Activated CD4-positive, alpha-beta T cell treated with anti-CD3 and anti-CD28 coated beads, Interleukin-2, amount 50 U/mL, for 24 hours (primary cell): ENCODE measurements around the gene ITGB4.
"Not testable (repeated sequence)": the region's sequence is repeated elsewhere in the genome, so short reads cannot be mapped to it uniquely, and the experiment has no call there.

Experiments
- DNase-seq, 2 donors: peaks; one replicate each; pipeline ENCODE4 v3.0.0-alpha.2; 2020; ENCODE audit warnings: low read depth in 1 of 2, low spot score in 1 of 2

ITGB4 gene

GRCh38 chr17:75752802-75753513, 31.7 kb downstream of the ITGB4 start:
- no peak for DNase-seq

GRCh38 chr17:75753514-75754377, 32.5 kb downstream of the ITGB4 start:
- peak; percentile 50 to 52 for DNase-seq

- no peak for DNase-seq
Observed at GRCh38 chr17:75754378-75755204, 33.3 kb downstream of the ITGB4 start.

- DNase-seq, result no peak
Observed at GRCh38 chr17:75755205-75755901, 34.1 kb downstream of the ITGB4 start.

DNA sequence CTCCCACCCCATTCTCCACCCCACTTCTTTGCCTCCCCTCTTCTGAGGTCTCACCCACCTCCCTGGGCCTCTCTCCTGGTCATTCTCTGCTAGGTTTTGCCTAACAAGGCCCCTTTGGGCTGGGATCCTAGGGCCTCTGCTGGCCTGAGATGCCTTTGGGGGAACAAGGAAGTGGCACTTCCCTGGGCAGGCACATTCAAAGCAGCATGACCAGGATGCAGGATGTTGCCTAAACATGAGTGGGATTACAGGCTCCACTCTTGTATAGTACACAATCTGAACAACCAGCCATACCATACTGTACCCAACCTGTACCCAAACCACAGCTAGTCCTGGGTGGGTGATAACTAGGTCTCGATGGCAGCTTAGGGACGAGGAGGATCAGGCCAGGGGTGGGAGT, 34.7 kb downstream of the ITGB4 start:
- DNase-seq, result no peak

DNA sequence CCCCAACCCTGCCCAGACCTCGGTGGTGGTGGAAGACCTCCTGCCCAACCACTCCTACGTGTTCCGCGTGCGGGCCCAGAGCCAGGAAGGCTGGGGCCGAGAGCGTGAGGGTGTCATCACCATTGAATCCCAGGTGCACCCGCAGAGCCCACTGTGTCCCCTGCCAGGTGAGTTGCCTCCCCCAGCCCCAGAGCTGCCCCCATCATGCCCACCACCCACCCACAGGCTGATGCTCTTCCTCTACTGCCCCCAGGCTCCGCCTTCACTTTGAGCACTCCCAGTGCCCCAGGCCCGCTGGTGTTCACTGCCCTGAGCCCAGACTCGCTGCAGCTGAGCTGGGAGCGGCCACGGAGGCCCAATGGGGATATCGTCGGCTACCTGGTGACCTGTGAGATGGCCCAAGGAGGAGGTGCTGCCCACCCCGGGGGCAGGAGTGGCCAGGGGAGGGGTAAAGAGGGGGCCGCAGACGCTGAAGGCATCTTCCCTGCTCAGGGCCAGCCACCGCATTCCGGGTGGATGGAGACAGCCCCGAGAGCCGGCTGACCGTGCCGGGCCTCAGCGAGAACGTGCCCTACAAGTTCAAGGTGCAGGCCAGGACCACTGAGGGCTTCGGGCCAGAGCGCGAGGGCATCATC, 35.3 kb downstream of the ITGB4 start:
- DNase-seq, result no peak

- DNase-seq, result no peak
Observed at GRCh38 chr17:75757086-75757681, 35.9 kb downstream of the ITGB4 start.

- DNase-seq, result no peak
Observed at GRCh38 chr17:75758131-75758905, 37.1 kb downstream of the ITGB4 start.

DNA sequence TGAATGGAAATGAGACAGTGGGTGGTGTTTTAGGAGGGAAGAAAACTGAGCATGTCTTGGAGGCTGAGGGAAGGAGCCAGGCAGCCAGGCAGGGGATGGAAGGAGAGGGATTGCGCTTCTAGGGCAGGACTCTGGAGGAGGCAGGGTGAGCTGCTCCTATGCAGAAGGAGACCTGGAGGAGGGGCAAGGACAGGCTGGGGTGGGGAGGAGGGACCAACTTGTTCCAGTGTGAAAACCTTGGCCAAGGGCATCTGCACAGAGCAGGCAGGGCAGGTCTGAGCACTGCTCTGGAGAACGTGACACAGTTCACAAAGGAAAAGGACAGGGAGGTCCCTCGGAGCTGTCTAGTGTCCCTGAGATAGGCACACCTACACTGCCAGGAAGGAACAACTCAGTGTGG, 38.2 kb downstream of the ITGB4 start:
- DNase-seq, result no peak

GRCh38 chr17:75759978-75760640, 38.9 kb downstream of the ITGB4 start:
- not testable (repeated sequence) for DNase-seq

- DNase-seq, result no peak
Observed at GRCh38 chr17:75762513-75763268, 41.4 kb downstream of the ITGB4 start.

DNA sequence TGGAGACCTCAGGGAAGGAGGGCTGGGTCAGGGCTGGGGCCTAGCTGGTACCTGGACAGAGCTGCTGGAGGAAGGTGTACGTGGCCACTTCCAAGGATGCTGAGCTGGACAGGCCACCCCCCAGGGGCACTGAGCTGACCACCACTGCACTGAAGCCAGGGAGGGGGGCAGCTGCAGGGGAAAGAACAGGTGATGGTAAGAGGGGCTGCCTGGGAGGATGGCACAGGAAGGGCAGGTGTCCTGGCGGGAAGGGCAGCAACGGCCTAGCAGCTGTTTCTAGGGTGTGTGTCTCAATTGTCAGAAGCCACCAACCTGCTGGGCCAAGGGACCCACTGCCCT, 42.0 kb downstream of the ITGB4 start:
- DNase-seq, result no peak

GRCh38 chr17:75763613-75764416, 42.6 kb downstream of the ITGB4 start:
- no peak for DNase-seq

DNA sequence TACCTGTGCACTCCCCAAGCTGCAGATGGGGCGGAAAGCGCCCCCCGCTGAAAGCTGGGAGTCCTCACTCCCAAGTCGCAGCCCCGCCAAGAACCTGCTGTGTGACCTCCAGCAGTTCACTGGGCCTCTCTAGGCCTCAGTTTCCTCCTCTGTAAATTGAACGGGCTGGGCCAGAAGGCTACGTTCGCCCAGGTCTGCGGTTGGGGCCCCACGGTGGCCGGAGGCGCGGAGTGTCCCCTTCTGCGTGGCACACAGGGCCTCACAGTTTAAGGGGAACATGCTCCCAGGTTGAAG, 43.1 kb downstream of the ITGB4 start:
- DNase-seq, result no peak

DNA sequence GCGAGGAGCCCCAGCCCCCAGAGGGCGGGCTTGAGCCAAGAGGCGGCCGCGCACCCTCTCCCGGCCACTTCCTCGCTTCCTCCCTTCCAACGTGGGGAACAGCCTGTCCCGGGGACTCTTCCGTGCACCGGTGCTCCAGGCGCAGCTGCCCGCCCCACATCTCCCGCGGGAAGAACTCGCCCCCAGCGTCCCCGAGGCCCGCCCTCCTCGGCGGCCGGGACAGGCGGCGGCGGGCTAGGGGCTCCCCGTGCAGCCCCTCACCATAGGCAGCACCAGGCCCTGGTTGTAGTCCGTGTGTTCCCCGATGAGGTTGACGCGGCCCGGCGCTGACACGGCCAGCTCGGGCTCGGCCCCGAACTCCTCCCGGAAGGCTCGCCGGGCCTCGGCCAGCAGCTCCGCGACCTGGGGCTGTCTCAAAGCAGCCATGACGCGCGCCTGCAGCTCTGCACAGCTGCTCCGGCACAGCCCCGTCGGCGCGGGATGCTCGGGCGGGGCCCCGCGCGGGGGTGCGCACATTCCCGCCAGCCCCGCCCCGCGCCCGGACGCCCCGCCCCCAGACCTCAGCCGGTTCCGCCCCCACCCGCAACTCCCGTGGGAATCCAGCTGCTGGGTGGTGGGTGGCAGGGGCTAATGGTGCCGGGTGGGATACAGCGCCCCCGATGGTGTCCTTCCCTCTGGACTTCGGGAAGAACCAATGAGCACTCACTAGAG, 43.6 kb downstream of the ITGB4 start, which contains the start of gene GALK1:
Gene GALK1 (minus strand): TSS at position 482 of the 711 bp plus-strand sequence. CDS start 56 bp downstream, at position 426.
- no peak for DNase-seq

DNA sequence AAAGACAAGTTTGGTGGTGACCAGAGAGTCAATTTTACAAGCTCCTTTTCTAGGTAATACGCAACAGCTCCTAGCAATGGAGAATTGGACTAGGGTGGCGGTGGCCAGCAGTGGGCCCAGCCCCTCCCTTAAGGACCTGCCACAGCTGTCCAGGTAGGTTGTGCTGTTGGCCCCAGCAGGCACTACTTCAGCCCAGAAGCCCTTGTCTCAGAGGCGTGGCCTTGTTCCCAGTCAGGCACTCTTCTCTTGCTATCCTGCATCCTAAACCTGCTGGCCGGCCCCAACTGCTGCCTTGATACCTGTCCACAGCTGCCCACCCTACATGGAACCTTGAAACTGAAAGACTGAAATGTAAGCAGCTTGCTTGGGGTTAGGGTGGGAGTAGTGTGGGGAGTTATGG, 44.7 kb downstream of the ITGB4 start:
- no peak for DNase-seq

DNA sequence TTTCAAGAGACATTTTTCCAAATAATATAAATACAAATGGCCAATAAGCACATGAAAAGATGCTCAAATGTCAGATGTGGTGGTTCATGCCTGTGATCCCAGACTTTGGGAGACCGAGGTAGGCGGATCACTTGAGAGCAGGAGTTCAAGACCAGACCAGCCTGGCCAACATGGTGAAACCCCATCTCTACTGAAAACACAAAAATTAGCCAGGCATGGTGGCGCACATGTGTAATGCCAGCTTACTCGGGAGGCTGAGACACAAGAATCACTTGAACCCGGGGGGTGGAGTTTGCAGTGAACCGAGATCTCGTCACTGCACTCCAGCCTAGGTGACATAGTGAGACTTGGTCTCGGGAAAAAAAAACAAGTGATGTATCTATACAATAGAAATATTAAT, 46.6 kb downstream of the ITGB4 start:
- DNase-seq, result no peak
